HL-60 (cell line): ENCODE data around the gene LEP.

Source experiments
- DNase-seq, 2 experiments: peaks; one replicate each; pipeline ENCODE4 v3.0.0-alpha.2; 2010 to 2020; ENCODE audit warnings: low read depth in 1 of 2, low spot score in 1 of 2
- H3K27ac ChIP-seq: fragments of 250-450 bp; sonication (Bioruptor Pico); replicated peaks from 2 replicates; pipeline ENCODE4 v1.5.1; 2020; ENCODE audit warnings: mild to moderate bottlenecking, moderate library complexity
- H3K27me3 ChIP-seq: fragments of 250-450 bp; sonication (Bioruptor Pico); 2 replicates; pipeline ENCODE4 v1.5.1; 2021; ENCODE audit warnings: mild to moderate bottlenecking, moderate library complexity; ENCODE audit not compliant: insufficient read depth, poor library complexity, severe bottlenecking
- H3K4me3 ChIP-seq: replicated peaks from 2 replicates; pipeline ENCODE4 v1.5.1; 2011; ENCODE audit warnings: mild to moderate bottlenecking, control low read depth, low read length; ENCODE audit not compliant: insufficient read depth
- CTCF ChIP-seq: IDR thresholded peaks from one replicate; pipeline ENCODE4 v1.5.1; 2011; ENCODE audit warnings: low read length, control low read depth, inconsistent platforms; ENCODE audit not compliant: insufficient read depth
- GABPA ChIP-seq: IDR thresholded peaks from 2 replicates; pipeline ENCODE4 v1.6.1; 2012; ENCODE audit warnings: low read depth
- POLR2AphosphoS5 ChIP-seq: IDR thresholded peaks from 2 replicates; pipeline ENCODE4 v1.6.1; 2012; ENCODE audit warnings: low read depth
- REST ChIP-seq: IDR thresholded peaks from 2 replicates; pipeline ENCODE4 v1.6.1; 2012; ENCODE audit warnings: low read depth; ENCODE audit not compliant: insufficient replicate concordance
- SPI1 ChIP-seq: IDR thresholded peaks from 2 replicates; pipeline ENCODE4 v1.6.1; 2012; ENCODE audit warnings: low read depth, mild to moderate bottlenecking, borderline replicate concordance

LEP gene

GRCh38 chr7:128214463-128214862 lies 26.6 kb upstream of the LEP start:
- no peak for TF ChIP-seq REST
- no peak for TF ChIP-seq POLR2AphosphoS5
- no peak for TF ChIP-seq GABPA
- no peak for TF ChIP-seq CTCF
- no peak for TF ChIP-seq SPI1
- no peak for DNase-seq
- Histone ChIP-seq H3K27me3 (no peaks in the 10 kb centered on the region), H3K4me3 (no peak overlapping the region), H3K27ac (no peak overlapping the region)

- TF ChIP-seq GABPA (no peak), CTCF (no peak), REST (no peak), SPI1 (no peak), POLR2AphosphoS5 (no peak)
- Histone ChIP-seq H3K4me3 (no peak overlapping the region), H3K27ac (no peak overlapping the region), H3K27me3 (no peaks in the 10 kb centered on the region)
- DNase-seq: no peak
Measured at GRCh38 chr7:128215281-128215680, 25.8 kb upstream of the LEP start.

- Histone ChIP-seq H3K27ac (no peak overlapping the region), H3K4me3 (no peak overlapping the region), H3K27me3 (no peaks in the 10 kb centered on the region)
- TF ChIP-seq REST: no peak
- TF ChIP-seq SPI1: no peak
- no peak for TF ChIP-seq CTCF
- no peak for TF ChIP-seq POLR2AphosphoS5
- no peak for TF ChIP-seq GABPA
- DNase-seq: no peak
Measured at GRCh38 chr7:128215739-128216138, 25.3 kb upstream of the LEP start.
